Dermis microvascular lymphatic vessel endothelial cell (primary cell): ENCODE results near the gene MFAP4. TPM values are rescaled to one million over a fixed set of nuclear protein-coding genes. Genes with fewer than 3 reads are reported as not detected.

Source experiments
- DNase-seq, 2 donors: peaks; one replicate each; pipeline versions ENCODE4 v3.0.0 to v3.0.0-alpha.2; 2010; ENCODE audit warnings: low read depth in 2 of 2
- total RNA-seq: library from RNA; depleted of rRNA; stranded (reverse); fragments of >200 nt; gene quantifications from 2 replicates; pipeline ENCODE4 v1.2.1, GENCODE V29; 2014

Gene MFAP4, protein sequence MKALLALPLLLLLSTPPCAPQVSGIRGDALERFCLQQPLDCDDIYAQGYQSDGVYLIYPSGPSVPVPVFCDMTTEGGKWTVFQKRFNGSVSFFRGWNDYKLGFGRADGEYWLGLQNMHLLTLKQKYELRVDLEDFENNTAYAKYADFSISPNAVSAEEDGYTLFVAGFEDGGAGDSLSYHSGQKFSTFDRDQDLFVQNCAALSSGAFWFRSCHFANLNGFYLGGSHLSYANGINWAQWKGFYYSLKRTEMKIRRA
- total RNA-seq, result not detected in 2 replicates

DNA sequence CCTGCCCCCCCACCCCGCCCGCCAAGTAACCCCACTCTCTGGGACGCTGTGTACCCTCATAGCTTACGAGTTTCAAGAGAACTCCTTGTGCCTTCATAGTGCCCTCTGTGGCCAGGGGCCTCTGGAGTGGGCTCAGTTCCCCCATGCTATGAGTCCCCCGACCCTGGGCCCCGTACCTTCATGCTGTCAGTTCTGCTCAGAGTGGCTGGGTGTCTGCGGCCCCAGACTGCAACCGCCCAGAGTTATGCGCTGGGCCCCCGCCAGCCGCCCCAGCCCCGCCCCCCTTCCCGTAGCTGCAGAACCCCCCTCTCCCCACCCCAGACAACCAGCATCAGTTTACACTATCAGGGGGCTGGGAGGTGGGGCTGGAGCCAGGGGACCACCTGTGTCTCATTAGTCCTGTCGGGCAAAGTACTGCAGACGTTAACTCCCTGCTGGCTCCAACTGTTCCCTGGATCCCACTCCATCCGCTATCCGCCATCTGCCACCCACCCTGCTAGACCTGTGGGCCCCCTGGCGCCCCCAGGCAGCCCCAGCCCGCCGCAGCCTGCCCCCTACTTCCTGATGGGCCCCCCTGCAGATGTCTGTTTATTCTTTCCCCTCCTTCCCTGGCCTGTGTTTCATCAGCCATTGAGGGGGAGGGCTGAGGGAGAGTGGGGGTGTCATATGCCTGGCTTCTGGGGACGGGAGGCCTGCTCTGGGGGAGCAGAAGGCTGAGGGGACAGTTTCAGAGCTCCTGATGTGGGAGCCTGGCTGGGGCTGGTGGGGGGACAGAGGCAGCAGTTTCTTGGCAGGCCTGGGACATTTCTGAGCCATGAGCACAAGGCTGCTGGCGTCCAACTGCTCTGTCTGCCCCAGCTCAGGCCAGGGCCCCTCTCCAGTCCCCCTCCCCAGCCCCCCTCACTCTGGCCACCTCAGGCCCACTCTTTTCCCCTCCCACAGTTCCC lies at the start of gene MFAP4:
TSS of gene MFAP4 (minus strand) at position 217 of the 947 bp plus-strand sequence. CDS start at position 182, 35 bp downstream.
- no peak for DNase-seq

DNA sequence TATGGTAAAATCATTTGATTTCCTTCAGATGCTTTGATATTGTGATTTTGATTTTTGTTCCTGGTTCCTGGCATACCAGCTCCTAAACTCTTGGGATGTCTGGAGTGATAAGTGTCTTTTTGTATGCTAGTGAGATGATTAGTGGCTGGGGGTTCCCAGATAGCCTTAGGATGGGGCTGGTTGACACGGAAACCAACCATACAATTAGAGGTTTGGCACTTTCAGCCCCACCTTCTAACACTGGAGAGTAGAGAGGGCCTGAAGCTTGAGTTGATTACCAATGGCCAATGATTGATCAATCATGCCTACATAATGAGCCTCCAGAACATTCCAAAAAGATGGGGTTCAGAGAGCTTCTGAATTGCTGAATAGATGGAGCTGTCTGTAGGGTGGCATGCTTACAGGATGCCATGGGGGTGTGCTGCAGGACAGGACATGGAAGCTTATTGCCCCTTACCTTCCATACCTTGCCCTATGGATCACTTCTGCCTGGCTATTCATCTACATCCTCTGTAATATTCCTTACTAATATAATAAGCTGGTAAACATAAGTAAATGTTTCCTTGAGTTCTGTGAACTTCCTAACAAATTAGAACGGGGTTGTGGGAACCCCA lies 46.8 kb upstream of the MFAP4 start:
- DNase-seq, result no peak

DNA sequence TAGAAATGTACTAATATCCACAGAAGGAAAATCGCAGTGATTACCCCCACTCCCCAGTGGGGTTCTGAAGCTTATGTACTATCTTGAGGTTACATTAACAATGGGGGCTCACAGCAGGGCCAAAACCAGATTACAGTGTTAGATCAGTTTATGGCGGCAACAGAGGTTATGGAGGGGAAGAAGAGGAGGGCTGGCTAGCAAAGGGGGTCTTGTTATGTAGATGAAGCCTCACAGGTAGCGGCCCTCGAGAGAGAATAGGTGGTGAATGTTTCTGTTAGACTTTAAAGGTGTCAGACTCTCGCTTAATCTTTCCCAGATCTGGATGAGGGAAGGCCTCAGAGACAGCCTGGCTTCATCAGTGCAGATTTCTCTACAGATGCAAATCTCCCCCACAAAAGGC lies 46.3 kb upstream of the MFAP4 start:
- no peak for DNase-seq

DNA sequence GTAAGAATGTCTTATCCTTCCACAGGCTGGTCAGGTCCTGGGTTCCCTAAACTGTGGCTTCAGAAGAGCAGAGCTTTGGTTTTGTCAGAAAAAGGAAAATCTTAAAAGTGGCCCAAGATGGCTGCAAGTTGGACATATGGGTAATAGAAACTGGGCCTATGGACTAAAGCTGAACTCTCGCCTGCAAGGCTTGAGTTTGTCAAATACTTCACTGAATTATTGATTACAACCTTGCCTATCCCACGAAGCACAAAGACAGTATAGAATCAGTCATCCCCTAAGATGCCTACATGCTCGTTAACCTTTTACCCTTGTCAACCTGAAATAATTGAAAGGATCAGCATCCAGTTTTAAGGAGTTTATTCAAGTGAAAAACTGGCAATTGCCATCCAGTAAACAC lies 44.7 kb upstream of the MFAP4 start:
- DNase-seq, result no peak

DNA sequence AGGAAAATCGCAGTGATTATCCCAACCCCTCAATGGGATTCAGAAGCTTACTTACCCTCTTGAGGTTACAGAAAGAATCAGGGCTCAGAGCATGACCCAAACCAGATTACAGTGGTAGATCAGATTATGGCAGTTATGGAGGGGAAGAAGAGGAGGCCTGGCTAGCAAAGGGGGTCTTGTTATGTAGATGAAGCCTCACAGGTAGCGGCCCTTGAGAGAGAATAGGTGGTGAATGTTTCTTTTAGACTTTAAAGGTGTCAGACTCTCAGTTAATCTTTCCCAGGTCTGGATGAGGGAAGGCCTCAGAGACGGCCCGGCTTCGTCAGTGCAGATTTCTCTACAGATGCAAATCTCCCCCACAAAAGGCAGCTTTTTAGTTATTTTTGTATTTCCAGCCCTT lies 39.6 kb upstream of the MFAP4 start:
- no peak for DNase-seq

DNA sequence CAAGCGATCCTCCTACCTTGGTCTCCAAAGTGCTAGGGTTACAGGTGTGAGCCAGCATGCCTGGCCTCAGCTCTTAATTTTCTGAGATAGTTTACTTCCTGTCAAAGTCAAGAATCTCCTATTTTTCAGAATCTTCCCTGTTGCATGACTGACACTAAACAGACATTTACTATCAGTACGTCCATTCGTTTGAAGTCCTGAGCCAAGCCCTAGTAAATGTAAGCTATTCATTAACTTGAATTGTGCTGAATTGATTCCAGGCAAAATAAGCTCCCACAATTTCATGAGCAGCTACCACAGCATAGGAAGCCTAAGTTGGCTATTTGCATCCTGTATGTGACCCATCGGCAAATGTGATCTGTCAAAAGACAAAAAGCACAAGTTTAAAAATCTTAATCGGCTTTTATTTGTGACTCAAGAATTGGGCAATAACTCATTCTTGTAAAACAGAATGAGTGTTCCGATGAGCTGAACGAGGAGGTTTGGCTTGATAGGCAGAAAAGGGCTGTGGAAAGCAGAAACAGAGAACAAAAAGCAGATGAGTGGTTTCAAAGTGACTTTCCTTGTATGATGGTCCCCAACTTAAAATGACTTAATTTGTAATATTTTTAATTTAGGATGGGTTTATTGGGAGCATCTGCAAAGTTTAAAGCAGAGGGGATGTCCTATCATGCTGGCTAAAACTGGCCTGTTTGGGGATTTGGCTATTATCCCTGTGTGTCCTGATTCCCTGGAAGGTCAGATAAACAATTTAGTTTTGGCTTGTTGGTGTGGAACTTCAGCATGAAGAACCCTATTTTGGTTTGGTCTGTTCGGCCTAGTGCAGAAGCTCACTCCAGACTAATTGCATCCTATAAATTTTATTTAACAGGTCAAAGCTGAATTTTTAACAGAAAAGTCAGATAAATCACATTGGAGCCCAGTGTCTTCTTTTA lies 38.2 kb upstream of the MFAP4 start:
- no peak for DNase-seq

DNA sequence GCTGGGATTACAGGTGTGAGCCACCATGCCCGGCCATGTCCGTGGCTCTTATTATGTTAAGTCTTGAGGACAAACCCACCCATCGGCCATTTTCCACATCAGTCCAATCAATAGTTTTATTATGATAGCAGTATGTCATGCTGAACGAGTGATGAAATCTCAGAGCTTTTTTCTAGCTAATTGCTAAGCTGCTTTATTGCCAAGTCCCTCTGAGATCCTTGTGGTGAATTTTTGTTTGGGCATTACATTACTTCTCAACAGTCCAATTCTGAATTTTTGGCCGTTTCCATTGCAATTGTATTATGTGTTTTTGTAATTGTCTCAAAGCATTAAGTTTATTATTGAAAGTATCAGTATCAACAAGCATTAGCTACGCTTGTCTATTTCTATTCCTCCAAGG lies 34.9 kb upstream of the MFAP4 start:
- no peak for DNase-seq

DNA sequence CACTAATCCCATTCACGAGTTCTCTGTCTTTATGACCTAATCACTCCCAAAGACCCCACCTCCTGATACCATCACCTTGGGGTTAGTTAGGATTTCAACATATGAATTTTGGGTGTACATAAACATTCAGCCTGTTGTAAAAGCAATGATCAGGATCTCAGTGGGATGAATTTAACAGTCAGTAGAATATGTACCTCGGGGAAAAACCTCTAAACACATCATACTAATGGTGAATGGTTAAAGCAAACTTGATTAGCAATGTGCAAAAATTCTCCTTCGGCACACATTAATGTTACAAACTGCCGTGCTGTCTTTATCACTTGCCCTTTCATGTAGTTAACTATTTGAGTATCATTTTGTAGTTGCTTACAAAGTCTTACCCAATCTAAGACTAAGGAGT lies 34.2 kb upstream of the MFAP4 start:
- DNase-seq, result no peak

DNA sequence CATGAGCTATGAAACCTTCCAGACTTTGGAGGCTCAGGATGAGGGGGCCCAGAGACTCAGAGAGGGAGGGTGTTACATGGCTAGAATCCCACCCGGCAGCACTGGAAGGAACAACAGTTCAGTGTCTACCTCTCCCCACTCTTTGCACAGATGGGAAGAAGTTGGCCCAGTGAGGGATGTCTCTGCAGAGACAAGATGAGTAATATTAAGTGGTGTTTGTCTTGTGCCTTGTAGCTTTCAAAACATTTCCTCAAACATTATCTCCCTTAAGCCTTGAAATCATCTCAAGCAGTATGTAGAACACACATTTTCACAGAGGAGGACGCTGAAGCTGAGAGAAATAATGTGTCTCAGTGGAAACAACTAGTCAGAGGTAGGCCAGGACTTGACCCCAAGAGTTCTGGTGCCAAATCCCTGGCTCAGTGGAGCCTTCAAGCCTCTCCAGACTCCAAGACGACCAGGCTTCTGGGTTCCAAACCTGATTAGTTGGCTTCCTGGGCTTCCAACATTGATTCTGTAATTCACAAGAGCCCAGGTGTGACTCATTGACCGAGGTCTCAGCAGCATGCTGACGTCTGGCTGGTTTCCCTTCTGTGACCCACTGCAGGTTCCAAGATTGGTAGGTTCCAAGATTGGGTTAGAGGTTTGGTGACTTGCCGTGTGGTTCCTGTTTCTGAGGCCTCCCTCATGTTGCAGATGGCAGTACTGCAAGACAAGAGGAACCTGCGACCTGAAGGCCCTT lies 31.4 kb upstream of the MFAP4 start:
- DNase-seq, result peak in 1 of 2 donors; percentile 21

DNA sequence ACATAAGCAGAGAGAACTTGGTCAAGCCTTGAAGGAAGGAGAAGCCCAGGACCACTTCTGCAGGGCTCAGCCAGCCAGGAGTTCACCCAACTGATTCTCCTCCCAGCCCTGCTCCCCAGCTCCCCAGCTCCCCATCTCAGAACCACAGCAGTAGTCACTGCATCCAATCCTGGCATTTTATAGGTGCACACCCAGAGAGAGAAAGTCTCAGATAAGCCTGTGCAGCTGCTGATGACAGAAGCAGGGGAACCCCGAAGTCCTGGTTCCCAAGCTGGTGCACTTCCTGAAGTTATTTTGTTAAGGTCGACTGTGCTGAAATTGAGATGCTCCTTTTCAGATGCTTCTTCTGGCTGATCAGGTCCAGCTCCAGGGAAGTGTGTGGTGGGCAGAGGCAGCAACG lies 30.6 kb upstream of the MFAP4 start:
- DNase-seq, result no peak

DNA sequence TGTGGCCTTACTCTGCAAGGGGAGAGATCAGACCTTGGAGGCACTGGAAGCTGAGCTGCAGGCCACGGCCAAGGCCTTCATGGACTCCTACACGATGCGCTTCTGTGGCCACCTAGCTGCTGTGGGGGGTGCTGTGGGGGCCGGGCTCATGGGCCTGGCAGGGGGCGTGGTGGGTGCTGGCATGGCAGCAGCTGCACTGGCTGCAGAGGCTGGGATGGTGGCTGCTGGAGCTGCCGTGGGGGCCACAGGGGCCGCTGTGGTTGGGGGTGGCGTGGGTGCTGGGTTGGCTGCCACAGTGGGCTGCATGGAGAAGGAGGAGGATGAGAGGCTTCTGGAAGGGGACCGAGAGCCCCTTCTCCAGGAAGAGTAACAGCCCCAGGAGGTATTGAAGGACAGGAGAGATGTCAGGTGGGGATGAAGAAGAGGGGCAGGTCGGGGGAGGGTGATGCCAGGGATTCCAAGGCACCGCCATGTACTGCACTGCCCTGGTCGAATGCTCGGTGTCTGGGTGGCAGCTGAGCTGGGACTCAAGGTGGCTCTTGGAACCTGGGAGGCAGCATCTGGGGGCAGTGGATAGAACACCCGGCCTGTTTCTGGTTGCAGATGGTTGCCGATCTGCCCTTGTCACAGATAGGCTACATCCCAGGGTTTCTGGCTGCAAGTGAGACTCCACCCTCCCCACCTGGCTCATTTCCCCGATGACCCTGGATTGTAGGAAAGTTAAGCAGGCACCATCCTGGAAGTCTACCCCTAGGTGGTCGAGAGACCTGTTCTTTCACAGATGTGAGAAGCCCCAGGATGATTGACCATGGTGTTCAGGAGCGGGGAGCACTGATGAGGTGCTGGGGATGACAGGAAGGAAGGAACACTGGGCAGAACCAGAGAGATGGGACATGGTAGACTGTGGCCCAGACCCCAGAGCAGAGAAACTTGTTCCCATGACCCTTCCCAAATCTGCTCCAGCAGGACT lies 29.1 kb upstream of the MFAP4 start:
- no peak for DNase-seq

DNA sequence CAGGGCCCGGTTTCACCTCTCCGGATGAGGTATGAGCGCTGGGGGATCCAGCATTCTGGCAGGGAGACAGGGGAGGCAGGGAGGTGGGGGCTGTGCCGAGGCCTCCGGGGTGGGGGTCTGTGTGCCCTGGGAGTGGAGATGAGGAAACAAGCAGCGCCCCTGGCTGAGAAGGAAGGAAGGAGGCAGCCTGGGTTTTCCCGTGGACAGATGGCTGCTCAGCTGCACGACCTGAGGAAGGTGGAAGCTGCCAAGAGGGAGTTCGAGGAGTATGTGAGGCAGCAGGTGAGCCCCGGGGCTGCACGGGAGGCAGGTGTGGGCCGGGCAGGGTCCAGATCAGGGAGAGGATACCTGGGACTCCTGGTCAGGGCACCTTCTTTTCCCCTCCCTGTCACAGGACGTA lies 28.3 kb upstream of the MFAP4 start:
- DNase-seq, result no peak

DNA sequence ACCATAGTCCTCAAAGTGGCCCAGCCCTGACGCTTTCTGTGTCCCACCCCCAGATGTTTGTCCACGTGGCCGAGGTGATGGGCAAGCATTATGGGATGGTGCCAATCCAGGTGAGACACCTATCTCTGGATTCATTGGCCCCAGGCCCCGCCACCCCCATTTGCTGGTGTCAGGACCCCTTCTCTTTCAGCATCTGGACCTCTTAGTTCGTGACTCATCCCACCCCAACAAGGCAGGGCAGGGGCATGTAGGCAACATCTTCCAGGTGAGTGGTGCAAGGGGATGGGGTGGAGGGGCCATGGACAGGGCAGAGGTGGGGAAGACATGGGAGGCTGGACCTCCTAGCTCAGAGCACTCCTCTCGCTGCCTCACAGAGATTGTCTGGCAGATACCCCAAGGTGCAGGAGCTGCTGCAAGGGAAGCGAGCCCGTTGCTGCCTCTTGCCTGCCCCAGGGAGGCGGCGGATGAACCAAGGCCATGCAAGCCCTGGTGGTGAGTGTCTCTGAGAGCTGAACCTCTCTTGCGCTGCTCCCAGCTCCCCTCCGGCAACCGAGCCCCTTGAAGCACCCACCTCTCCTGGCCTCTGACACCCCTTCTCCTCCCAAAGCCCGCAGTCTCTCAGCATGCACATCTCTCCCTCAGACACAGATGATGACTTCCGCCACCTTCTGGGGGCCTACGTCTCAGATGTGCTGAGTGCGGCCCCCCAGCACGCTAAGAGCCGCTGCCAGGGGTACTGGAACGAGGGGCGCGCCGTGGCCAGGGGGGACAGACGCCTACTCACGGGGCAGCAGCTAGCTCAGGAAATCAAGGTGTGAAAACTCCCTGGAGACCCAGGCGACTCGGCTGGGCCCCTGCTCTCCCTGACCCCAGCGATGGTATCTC lies 27.6 kb upstream of the MFAP4 start:
- DNase-seq, result no peak

DNA sequence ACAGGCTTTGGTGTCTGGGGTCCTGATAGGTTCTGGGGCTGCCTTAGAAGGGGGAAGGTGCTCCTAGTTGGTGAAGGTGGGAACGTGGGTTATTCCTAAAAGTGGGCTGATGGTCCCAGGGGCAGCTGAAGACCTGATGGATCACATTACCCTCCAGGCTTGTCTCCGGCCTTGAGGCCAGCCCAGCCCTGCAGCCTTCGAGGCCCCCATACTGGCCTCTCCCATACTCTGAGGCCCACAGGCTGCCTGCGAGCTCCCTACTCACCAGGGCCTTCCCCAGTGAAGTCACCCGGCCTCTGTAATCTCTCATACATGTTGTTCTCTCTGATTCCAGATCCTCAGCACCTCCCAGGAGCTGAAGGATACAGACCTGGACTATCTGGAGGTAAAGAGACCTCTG lies 26.8 kb upstream of the MFAP4 start:
- DNase-seq, result no peak

DNA sequence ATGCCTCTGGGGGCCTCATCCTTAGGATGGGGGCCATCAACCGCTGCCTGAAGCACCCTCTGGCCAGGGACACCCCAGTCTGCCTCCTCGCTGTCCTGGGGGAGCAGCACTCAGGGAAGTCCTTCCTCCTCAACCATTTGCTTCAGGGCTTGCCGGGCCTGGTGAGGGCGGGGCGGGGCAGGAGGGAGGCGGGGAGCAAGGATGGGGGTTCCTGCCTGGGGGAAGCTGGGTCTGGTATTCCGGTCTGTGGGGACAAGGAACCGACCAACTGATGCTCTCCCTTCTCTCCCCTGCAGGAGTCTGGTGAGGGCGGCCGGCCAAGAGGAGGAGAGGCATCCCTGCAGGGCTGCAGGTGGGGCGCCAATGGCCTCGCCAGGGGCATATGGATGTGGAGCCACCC lies 26.0 kb upstream of the MFAP4 start:
- DNase-seq, result no peak

DNA sequence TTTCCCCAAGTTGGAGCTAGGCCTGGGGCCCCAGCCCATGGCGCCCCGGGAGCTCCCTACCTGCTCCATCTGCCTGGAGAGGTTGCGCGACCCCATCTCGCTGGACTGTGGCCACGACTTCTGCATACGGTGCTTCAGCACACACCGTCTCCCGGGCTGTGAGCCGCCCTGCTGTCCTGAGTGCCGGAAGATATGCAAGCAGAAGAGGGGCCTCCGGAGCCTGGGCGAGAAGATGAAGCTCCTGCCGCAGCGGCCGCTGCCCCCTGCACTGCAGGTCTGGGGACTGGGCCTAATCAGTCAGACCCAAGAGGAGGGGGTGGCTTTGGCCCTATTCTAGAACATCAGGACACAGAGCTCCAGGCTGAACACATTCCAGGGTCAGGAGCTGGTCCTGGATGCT lies 25.5 kb upstream of the MFAP4 start:
- DNase-seq, result no peak

DNA sequence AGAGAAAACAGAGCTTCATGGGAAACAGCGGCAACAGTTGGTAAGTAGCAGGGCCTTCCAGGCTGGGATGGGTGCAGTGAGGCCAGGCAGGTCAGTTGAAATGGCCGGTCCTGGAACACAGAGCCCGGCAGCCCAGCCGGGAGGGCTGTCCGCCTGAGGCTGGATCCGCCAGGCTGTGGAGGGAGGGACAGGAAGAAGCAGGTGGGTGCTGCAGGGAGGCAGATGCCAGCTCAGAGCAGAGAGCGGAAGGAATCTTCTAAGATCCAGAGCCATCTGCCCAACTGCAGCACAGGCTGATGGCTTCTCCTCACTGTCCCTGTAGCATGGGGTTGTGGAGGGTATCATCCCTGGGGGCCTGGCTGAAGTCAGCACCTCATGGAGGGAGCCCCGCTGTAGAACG lies 24.6 kb upstream of the MFAP4 start:
- DNase-seq, result no peak

DNA sequence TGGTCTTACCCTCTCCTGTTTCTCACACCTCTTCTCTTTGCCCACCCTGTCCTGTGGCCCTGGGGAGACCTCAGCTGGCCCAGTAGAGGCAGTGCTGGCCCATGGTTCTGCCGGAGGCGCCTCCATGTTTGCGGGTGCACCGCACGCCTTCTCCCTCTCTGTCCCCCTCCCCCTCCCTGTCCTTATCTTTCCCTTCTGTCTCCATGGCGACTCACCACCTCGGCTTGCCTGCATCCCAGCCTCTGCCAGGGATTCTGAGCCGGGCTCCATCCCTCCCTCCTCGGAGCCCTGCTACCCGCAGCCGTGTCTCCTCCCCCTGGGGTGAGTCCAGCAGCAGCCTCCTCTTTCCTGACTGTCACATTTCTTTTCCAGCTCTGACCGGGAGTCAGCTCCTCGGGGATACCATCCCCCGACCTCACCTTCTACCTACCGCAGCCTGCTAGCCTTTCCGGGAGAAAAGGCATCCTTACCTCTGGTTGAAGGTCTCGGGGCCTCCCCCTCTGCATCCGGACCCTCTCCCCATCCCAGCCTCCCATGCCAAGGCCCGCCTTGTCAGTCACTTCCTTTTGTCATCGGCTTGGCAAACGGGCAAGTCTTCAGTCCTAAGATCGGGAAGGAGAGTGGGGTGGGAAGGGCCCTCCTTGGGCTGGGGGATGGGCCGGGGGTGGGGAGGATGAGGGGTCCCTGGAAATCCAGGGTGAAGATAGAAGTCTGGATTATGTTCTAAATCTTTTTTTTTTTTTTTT lies 24.1 kb upstream of the MFAP4 start, which contains the start of gene RNF112:
TSS of gene RNF112 (plus strand) at position 358 of the 746 bp plus-strand sequence. CDS start at position 535, 177 bp downstream.
- DNase-seq, result no peak
